GM21447 (cell line): ENCODE data around the gene MLYCD.

Experiments used
- ATAC-seq: cut with Tn5 transposase; IDR thresholded peaks from one replicate; pipeline ENCODE4 v1.9.1; 2021; ENCODE audit not compliant: unreplicated experiment

MLYCD gene

DNA sequence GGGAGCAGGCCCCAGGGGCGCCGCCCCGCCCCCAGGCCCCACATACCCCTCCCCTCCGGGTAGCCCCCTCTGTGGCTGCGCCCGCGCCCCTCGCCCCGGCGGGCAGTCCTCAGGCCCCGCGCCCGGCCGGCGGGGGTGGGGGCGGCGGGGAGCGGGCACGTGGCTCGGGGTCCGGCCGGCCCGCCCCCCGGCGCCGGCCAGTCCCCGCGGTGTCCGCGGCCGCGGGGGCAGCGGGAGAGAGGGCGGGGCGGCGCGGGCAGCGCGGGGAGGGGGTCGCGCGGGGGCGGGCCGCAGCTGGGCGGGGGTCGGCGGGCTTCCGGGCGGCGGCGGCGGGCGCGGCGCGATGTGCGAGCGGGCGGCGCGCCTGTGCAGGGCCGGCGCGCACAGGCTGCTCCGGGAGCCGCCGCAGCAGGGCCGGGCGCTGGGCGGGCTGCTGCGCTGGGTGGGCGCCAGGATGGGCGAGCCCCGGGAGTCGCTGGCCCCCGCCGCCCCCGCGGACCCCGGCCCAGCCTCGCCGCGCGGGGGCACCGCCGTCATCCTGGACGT, 69.5 kb downstream of the MLYCD start:
- ATAC-seq, result no peak

GRCh38 chr16:83968891-83969649, 70.2 kb downstream of the MLYCD start:
- no peak for ATAC-seq

GRCh38 chr16:83969771-83970429, 71.0 kb downstream of the MLYCD start:
- no peak for ATAC-seq

DNA sequence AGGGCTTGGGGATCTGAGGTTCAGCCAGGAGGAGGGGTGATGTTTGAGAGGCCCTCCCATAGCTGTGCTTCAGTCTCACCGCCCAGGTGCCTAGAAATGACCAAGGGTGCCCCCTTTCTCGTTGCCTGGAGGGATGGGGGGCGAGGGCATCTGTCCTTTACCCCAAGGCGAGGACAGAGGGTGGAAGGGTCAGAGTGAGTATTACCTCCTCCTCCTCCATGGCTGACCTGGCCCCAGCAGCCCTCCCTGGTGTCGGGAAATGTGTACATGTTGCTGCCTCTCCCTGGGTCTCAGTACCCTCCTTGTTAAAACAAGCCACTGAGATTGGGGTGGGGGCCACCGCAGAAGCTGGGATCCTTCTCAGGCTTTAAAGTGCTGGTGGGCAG, 71.5 kb downstream of the MLYCD start:
- ATAC-seq, result no peak

- no peak for ATAC-seq
These were observed 72.5 kb downstream of the MLYCD start for GRCh38 chr16:83971165-83972130.

DNA sequence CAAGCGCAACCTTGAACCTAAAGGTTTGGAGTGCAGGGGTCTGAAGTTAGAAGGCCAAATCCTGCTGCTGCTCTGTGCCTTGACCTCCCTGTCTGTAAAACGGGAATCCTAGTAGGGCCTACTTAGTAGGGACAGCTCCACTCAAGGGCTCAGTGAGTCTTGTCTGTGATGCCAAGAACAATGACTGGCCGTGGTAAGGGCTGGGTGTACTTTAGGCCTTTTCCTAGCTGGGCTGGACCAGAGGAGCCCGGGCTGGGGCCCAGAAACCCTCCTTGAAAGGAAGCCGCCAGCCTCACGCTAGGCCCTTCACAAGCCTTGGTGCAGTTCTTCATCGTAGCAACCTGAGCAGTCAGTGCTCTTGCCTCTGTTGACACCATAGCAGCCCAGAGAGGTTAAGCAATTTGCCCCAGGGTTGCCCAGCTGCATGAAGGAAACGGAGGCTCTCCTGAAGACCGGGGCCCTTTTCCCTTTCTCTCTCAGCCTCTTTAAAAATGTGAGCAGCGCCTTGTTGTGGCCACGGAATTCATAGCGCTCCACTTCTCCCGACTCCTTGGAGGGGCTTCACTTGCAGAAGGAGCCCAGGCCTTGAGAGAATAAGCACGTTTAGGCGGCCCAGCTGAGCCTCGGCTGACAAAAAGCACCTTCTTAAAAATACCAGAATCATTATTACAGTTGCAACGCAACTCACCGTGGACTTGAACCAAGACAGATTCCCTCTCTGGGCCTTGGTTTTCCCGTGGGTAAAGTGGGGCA, 73.5 kb downstream of the MLYCD start:
- ATAC-seq, result no peak

DNA sequence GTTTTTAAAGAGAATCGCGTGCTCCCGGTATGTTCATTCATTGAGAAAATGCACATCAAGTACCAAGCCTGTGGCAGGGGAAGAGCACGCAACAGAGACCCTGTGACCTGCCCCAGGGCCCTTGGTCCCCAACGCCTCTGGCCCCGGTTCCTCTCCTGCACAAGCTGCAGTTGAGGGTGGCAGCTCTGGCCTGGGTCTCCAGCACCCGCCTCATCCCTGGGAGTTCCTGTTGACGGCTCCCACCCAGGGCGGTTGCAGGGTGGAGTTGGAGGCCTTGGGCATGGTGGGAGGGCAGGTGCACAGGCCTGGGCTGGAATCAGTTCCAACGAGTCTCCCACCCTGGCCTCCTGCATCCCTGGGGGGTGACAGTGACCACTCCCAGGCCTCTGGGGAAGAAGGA, 74.2 kb downstream of the MLYCD start:
- no peak for ATAC-seq

- no peak for ATAC-seq
These were observed 74.9 kb downstream of the MLYCD start for GRCh38 chr16:83973581-83974385.

DNA sequence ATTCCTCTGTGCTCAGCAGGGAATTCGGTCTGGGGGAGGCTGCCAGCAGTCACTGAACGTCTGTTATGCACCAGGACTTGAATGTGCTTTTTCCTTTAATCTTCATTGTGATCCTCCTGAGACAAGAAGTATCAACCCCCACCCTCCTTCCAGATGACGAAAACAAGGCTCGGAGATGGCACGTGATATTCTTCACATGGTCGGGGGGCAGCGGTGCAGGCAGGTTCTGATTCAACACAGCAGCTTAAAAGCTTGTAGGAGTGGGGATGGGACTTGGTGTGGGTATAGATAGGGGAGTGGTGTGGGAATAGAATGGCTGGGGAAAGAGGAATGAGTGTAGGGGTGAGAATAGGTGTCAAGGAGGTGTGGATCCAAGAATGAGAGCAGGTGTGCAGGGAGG, 75.6 kb downstream of the MLYCD start:
- no peak for ATAC-seq

GRCh38 chr16:83975590-83976260, 76.8 kb downstream of the MLYCD start:
- no peak for ATAC-seq
